Skeletal muscle cell (primary cell): Measurements from ENCODE around the gene TLE3.

ENCODE experiments used
- DNase-seq: peaks from one replicate; pipeline ENCODE4 v3.0.0-alpha.2; 2010; ENCODE audit warnings: low read depth
- H3K4me3 ChIP-seq: 2 replicates; pipeline ENCODE4 v1.5.1; 2011; ENCODE audit warnings: low read depth, mild to moderate bottlenecking, control low read depth, low read length, moderate library complexity

TLE3 gene

DNA sequence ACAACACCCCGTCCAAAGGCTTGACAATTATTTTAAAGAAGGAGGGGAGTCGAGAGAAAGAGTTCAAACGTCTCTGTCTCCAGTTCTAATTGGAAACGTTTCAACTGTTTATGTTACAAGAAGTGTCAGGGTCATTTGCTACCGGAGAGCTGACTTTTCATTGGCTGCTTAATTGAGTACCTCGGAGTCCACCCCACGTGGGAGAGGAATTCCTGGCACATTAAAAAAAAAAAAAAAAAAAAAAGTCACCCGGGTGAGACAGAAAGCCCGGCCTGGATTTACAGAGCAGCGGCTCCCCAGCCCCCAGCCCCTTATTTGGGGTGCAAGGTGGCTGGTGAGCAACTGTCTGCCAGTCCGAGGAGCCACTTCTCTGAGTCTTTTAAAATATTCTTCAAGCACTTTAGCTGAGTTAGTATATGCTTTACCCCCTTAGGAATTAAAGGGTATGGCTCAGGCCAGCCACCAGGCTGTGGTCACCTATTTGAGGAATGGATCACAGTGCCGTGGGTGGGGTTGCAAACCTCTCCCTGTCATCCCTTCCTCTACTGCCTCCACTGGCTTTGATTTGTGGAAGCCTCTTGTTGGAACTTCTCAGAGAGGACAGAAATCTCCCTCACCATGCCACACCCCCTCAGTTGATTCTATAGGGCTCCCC is 3.9 kb upstream of the TLE3 start:
- no peak overlapping the region for H3K4me3 ChIP-seq
- peak; percentile 94 for DNase-seq

DNA sequence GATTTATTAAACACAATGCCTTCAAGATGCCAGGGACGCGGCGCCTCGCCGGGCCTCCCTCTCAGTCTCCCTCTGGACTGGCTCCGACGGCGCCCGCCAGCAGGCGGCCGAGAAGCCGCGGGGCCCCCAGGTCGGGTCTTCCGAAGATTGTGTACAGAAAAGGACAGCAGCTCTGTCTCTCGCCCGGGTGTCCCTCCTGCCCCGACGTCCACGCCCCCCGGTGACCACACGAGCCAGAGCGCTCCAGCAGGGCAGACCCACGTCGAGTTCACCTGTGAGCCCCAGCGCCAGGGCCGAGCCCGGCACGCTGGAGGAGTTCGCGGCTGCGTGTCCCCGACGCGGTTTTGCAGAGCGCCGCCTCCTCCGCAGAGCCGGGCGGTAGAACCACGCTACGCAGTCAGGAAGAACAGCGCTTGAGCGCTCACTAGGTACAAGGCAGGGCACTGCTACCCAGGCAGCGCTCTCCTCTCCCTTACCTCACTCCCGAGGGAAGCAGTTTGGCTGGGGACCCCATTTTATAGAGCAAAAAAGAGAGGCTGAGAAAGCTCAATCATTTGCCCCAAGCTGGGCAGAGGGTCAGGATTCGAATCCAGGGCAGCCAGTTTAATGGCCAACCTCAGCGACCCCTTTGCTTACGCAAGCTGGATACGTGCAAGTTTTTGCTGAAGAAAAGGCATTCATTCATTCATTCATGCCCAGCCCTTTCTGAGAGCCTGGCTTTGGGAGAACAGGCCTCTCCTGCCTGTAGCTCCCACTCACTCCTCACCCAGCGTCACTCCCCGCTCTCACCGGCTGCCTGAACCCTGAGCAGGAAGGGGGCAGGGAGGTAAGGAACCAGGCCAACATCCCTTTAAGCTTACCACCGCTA is 3.0 kb upstream of the TLE3 start:
- H3K4me3 ChIP-seq = peak overlapping the region; percentile 22
- DNase-seq = peak; percentile 67

DNA sequence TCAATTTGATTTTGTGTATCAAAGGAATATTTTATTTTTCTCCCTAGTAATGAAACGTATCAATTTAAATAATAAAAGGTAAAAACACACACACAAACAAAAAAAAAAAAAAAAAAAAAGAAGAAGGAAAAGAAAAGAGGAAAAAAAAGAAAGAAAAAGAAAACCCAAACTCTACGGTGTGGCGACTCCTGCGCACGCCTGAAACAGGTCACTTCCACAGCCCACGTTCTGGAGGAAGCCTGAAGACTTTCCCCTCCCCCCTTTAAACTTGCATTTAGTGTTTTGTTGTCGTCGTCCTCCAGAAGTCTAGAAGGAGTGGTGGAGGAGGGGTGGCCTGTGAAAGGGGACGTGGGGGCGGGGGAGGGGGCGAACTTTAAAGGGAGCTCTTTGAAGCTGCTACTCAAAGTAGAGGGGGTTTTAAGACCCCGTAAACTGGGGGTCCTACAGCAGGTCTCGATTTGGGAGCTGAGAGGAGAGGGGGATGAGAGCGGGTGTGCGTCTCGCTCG is 2.3 kb upstream of the TLE3 start:
- DNase-seq = no peak
- peak overlapping the region; percentile 22 for H3K4me3 ChIP-seq

DNA sequence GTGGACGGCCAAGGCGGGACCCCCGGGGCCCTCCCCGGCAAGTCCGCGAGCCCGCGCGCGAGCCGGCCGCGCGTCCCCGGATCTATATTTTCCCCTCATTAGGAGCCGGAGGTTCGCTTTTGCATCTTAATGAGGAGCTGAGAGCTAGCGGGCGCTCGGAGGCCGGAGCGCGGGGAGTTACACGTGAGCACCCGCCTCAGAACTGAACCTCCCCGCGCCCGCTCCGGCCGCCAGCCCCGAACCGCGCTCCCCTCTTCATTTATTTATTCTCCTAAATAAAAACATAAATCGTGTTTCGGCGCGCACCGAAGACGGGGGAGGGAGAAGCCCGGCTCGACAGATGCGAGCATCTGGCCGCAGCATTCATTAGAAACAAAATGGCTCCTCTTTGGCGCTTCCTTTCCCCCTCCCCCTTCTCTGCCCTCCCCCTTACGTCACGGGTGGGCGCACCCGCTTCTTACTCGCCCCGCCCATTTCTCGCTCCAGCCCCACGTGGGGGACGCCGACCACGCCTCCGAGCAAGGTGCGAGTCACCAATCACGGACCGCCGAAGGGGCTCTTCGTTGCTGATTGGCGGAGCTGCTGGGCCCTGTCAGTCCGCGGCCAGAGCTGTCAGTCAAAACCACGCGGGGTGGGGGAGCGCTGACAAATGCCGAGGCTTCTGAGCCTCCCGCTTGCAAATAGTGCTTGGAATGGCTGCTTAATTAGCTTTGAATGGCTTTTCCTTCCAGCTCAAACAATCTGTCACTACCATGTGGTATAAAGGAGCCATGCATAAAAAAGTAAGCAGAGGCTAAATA is 1.6 kb upstream of the TLE3 start:
- peak; percentile 98 for DNase-seq
- peak overlapping the region; percentile 88 for H3K4me3 ChIP-seq

DNA sequence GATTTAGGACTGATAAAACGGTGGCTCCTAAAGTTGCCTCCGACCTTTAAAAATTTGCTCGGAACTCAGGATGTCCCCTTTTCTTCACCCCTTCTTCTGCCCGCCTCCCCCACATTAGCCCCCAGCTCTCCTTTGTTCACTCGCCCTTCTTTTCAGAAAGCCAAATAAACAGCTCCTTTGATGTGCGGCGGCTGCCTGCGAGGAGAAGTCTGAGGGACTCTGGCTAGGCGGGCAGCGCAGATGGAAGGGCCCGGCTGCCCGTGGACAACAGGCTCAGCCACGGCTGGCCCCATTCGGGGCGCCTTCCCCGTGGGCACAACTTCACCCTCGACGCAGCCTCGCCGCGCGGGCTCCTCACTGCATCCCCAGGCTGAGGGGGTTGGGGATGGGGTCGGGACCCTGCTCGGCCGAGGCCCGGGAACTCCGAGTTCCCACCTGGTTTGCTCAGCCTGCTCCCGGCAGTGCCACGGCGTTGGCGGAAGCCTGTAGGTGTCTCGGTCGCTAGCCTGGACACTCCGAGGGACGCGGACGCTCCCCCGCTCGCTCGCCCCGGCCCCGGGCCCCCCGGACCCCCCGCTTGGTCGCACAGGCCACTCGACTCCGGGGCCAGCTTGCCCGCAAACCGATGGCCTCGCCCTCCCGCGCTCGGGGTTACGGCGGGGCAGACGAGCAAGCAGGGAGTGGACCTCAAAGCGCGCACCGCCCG is 897 bp upstream of the TLE3 start:
- no peak for DNase-seq
- peak overlapping the region; percentile 88 for H3K4me3 ChIP-seq

DNA sequence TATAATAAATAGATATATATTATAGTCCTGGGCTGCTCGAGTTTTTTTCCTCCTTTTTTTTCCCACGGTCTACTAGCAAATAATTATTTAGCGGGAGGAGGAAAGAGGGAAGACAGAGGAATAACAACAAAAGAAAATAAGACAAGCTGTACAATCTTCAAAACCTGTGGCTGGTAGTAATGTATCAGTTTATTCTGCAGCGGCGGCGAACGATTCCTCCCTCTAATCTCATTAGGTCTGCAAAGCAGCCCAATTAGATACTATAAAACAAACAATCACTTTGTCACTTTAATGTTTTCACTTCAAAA is 390 bp upstream of the TLE3 start:
- no peak for DNase-seq
- H3K4me3 ChIP-seq = peak overlapping the region; percentile 88

DNA sequence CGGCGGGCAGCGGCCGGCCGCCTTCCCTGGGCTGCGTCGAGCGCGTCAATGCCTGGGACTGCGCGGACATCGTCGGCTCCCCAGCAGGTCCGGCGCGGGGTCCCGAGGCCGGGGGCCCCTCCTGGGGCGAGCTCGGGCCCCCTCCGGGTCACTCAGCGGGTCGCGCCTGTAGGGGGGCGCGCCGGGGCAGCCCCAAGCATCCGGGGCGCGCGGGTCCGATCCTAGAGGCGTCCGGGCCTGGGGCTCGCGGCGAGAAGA is 725 bp downstream of the TLE3 start:
- no peak for DNase-seq
- peak overlapping the region; percentile 88 for H3K4me3 ChIP-seq

DNA sequence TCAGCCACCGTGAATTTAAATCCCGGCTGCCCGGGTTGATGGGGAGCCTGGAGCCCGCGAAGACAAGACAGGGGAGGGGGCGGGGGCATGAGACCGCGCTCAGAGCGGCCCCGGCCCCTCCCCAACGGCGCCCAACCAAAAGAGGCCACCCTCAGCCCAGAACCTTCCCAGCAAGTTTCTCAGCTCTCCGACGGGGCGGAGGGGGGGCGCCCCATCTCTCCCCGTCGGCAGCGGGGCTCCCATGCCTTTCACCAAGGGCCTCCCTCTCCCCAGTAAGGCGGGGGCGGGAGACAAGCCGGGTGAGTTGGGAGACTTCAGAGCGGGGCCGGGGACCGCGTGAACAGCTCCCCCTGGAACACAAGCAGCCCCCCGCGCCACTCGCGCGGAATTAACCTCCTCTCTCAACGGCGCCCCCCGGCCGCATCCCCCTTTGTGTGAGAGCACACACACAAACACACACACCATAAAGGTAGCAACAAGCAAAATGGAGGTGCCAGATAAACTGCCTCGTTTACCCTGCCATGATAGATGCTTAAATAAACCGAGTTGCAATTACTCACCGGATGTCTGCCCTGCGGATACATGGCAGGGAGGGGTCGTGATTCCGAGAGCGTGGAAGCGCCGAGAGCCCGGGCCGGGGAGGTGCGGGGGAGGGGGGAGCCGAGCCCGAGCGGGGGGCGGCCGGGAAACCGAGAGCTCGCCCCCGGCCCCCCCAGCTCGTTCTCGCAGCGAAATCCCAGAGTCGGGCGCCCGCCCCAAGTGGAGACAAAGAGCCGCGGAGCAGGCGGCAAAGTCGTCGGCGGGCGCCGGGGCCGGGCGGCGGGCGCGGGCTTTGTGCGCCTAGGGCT is 1.3 kb downstream of the TLE3 start:
- H3K4me3 ChIP-seq = peak overlapping the region; percentile 88
- DNase-seq = no peak

DNA sequence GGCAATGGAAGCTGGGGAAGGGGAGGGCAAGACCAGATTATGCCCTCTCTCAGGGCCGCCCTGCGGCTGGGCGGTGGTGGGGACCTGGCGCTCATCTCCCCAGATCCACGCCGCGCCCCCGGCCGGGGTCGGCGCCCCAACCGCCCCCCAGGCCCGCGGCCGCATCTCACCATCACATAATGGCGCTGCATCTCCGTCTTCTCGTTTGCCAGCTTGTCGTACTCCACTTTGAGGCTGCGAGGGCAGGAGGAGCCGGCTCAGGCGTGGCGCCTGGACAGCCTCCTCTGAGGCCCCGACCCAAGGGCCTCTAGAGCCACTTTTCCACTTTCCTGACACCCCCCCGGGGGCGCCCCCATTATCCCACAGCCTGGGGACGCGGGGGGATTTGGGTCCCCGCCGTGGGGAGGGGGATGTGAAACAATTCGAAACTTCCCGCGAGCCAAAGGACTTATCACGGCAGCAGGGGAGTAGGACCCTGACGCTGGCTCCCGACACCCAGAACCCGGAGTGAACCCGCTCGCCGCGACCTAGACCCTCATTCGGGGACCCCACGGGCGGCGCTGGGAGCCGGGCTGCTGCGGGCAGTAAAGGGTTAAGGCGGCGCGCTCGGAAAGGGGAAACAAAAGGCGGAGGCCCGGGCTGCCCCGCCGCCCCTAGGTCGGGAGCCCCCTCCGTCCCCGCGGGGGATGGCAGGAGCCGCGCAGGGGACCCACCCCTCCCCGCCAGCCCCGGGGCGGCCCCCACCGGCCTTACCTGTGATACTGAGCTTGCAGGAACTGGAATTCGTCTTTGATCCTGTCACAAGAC is 2.1 kb downstream of the TLE3 start:
- H3K4me3 ChIP-seq = peak overlapping the region; percentile 88
- no peak for DNase-seq

DNA sequence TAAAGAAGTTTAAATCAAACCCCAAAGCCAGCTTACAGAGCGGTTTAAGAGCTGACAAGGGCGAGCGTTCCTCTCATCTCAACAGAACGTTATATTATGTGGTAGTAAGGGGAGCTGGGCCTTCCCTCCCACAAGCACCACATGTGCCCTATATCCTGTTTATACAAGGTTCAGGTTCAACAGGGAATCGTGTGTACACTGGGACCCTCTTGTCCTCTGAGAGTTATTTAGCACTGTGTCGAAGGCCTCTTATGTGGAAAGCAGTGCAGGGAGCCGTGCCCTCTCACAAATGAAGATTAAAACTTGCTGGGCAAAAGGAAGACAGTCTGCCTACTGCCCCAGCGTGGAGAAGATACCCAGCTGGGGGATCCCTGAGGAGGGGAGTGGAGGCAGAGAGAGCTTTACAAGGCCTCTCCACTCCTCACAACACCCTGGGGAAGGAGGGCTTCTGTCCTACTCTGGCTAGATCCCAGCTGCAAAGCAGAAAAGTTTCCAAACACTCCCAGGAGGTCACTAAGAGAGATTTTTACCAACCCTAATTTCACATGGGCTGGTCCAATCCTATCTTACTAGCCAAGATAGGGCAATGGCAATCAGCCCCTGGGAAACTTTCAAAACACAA is 2.9 kb downstream of the TLE3 start:
- peak overlapping the region; percentile 88 for H3K4me3 ChIP-seq

DNA sequence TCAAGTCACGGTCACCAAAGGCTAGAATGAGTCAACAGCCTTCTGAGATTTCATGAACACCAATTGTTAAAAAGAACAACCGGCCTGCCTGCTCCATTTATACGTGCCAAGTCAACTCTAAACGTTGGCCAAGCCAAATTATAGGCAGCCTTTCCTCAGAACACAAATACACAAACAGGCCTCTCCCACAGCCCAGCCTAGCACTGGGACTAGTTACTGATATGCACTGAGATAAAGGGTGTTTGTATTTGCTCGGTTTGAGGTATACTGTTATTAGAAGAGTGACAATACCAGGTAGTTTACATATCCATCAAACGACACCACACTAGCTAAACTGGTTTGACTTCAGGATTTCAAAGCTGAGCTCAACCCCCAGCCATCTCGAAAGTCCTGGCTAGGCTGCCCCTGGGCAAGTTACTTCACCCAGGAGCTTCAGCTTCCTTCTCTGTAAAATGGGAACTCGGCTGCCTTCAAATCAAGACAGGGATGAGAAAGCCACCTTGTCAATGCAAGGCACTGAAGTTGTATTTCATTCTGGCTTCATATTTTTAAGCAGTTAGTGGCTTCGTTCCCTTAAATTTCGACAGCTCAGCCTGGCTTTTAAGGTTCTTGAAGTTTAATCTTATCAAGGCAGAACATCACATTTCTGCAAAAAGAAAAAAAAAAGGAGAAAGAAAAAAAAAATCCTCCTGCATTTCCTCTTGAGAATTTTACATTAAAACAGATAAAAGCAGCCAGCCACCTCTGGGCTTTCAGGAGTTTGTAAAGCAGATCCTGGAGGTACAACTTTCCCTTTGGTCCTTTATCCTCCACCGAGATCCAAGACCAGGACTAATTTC is 4.0 kb downstream of the TLE3 start:
- DNase-seq = no peak
- peak overlapping the region; percentile 2 for H3K4me3 ChIP-seq

More for the DNA sequence above, 2.9 kb downstream of the TLE3 start:
- DNase-seq = no peak

DNA sequence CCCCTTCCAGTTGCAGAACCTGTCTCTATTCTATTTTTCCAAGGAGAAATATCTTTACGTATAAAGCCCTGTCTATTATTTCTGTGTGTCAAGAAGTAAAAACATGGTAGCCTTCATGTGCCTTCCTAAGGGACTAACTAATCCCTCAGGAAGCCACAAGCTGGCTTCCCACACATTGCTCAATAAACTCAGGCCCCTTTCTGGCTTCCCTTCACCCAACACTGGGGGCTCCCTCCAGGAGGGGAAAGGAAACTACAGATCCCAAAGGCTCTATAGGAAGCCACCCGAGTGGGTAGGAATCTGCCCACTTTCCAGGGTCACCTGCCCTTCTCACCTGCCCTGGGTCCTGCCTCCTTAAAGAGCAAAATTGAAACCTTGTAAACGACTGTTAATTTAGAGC is 4.6 kb downstream of the TLE3 start:
- no peak for DNase-seq
- H3K4me3 ChIP-seq = no peak overlapping the region

DNA sequence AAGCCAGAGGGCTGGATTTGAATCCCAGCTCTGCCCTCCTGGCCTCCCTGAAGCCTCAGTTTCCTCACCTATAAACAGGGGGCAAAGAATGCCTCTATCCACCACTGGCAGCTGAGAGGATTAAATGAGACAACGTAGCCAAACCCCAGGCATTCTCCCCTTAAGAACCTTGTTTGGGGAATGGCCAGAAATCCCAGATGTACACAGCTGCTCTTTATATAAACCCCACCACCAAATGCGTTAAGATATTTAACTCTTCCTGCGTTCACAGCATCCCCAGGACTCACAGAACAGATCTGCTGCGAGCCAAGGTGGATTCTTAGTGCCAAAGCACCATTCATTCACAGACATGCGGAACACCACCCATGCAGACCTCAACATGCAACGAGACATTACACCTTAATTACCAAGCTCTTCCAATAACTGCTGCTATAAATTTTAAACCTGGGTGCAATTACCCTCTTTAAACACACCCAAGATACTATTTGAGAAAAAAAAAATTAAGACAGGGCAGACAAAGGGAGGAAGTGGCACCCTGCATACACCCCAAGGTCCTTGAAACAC is 5.2 kb downstream of the TLE3 start:
- no peak for DNase-seq
- H3K4me3 ChIP-seq = no peak overlapping the region

DNA sequence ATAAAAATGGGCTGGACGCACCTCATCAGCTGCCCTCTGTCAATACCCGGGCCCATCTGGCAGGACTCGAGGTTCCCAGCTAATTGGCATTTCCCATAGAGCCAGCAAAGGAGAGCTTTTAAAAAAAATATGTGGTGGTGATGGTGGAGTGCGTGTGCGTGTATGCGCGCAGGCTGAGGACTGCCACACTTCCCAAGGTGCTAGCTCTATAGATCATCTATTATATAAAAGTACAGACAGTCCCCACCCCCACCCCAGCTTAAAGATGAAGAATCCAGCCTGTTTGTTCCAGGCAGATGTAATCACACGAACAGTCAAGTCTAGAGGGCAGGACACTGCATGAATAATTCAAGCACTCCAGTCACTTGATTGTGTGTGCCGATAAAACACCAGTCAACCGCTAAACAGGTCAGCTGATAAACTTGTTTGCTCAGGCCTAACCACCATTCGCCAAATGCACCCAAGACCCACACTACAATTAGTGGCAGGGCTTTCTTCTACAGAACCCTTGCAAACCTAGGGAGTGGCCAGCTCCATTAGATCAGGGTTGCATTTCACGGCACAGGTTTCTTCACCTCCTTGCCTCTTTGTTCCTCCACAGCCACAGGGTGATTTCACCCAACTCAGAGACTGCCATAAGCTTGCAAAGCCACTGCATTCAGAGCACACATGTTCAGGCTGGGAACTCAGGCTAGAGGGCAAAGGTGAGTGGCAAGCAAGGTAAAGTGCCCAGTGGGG is 5.8 kb downstream of the TLE3 start:
- DNase-seq = no peak
- no peak overlapping the region for H3K4me3 ChIP-seq

DNA sequence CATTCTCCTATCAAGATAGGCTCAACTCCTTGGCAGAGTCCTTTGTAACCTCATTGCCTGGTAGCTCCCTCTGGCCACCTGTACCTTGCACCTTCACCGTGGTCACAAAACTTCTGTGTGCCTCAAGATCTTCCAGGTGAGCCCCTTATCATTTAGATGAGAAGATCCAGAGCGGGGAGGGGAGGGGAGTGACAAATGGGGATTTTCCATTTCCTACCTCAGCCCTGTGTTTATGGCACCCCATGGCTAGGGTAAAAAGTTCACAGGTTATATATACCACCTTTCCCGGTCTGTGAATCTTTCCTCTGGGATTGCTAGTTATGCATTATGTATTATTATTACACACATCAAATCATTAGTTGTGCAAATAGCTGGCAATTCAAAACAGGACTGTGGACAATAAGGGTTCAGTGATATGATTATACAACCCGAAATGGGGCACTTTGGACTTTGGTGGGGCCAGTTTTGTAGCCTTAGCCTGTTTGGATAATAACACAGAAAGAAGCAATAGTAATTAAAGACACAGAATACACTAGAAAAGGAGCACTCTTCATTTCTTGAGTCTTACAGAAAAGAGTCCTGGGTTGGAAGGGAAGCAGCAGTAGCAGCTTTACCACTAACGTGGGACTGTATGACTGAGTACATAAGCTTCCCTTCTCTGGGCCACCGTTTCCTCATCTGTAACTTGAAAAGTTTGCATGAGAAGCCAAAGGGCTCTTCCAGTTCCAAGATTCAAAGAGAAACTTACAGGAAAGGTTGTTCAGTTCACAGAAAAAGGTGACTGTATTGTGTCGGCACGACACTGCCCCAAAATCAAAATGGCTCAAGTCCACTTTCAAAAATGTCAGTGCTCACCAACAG is 7.1 kb downstream of the TLE3 start:
- no peak overlapping the region for H3K4me3 ChIP-seq
- no peak for DNase-seq
